Erythroblast (primary cell): ENCODE results near the gene SMIM28.

ENCODE experiments used
- DNase-seq, 2 experiments: peaks; one replicate each; lab custom pipeline; 2025; lab: John Stamatoyannopoulos, UW
- GATA1 ChIP-seq: IDR thresholded peaks from 2 replicates; pipeline ENCODE4 v1.6.1; 2011; ENCODE audit warnings: low read depth, mild to moderate bottlenecking, control low read depth, low read length, moderate library complexity
- POLR2A ChIP-seq: IDR thresholded peaks from 2 replicates; pipeline ENCODE4 v1.6.1; 2011; ENCODE audit warnings: mild to moderate bottlenecking, low read length

Gene SMIM28

DNA sequence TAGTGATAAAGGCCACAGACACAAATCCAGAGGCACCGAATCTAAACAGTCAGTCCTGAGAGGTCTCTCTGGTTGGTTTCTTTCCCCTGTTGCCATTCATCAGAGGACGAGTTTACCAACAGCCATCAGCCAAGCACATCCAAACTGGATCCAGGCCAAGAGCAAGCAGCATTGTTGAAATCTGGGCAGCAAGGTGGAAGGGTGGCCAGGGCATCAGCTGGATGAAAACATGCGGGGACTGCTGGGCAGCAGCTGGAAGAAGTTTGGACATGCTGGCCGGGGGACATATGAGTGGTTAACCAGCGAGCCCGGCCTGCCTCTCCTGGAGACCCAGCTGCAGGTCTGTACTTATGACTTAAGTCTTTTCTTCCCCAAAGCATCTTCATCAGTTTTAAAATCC is at the start of gene SMIM28:
Gene SMIM28 (plus strand): TSS at position 62 of the 400 bp plus-strand sequence. CDS start 168 bp downstream, at position 230.
- no peak for TF ChIP-seq GATA1
- TF ChIP-seq POLR2A, result no peak
- no peak for DNase-seq

DNA sequence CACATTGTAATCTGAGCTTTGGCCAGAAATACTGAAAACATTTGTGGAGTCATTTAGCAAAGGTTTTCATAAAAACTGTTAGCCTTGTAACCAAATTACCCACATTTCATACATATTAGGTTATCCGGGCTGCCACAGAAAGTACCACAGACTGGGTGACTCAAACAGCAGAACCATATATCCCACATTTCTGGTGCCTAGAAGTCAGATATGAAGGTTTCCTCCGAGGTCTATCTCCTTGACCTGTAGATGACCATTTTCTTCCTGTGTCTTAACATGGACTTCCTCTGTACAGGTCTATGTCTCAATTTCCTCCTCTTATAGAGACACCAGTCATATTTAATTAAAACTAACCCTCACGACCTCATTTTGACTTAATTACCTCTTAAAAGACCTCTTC is 49.5 kb upstream of the SMIM28 start:
- no peak for TF ChIP-seq POLR2A
- no peak for TF ChIP-seq GATA1
- no peak for DNase-seq

DNA sequence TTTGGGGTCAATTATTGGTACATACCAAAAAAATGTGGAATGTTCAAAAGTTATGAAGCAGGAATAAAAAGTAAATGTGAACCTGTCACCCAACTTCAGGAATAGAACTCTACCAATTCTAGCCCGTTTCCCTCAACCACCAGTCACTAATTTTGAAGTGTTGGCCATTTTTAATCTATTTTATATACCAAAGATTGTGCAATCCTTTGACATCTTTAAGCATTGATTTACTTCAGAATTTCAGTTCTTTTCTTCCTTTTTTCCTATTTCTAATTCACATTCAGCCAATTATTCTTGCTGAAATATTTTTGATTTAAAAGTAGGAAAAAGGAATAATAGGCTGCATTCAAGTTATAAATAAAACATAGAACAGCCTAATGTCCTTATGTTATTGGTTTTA is 46.9 kb upstream of the SMIM28 start:
- TF ChIP-seq POLR2A (no peak), GATA1 (no peak)
- DNase-seq, result no peak

DNA sequence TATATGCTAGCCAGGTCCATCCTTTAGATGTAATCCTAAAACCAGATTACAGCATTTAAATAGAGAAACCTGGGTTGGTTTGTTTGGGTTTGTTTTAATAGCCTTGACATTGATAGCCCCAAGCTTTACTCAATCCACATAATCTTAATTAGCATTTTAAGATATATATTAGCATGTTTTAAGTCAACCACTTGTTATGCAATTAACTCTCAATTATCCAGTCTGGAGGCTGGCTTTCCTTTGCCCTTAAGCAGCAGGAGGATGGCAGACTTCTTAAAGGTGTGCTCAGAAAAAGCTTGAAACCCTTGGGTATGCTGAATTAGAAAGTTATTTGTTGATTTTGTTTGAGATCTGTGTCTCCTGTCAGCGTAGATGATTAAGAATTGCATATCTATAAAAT is 46.3 kb upstream of the SMIM28 start:
- no peak for DNase-seq
- no peak for TF ChIP-seq GATA1
- no peak for TF ChIP-seq POLR2A

DNA sequence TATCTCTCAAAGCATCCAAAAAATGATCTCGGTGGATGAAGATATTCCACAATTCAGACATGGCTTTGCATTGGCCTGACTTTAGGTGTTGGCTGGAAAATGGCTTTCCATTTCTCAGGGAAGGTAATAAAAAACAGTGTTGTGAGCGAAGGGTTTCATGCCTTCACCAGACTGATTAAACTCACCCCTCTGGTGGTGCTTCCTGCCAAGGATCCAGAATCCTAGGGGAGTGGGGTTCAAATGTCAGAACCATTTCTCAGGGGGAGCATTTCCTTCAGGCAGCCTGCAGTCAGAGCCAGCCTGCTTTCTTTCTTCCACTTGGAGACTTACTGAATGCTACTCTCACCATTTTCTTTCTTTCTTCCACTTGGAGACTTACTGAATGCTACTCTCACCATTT is 45.7 kb upstream of the SMIM28 start:
- TF ChIP-seq GATA1 (no peak), POLR2A (no peak)
- DNase-seq, result no peak

DNA sequence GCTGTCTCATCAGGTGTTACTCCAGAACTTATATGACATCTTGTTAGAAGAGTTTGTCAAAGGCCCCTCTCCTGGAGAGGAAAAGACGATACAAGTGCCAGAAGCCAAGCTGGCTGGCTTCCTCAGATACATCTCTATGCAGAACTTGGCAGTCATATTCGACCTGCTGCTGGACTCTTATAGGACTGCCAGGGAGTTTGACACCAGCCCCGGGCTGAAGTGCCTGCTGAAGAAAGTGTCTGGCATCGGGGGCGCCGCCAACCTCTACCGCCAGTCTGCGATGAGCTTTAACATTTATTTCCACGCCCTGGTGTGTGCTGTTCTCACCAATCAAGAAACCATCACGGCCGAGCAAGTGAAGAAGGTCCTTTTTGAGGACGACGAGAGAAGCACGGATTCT is 43.7 kb upstream of the SMIM28 start:
- TF ChIP-seq POLR2A (no peak), GATA1 (no peak)
- DNase-seq, result no peak

DNA sequence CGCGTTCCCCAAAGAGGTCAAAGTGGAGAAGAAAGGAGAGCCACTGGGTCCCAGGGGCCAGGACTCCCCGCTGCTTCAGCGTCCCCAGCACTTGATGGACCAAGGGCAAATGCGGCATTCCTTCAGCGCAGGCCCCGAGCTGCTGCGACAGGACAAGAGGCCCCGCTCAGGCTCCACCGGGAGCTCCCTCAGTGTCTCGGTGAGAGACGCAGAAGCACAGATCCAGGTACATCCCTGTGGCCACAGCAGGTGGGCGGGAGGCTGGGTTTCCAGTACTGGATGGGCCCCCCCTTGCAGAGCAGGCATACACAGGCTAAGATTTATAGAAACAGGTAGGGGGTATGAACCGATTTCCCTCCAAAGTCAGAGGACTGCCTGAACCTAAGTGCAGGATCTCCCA is 42.7 kb upstream of the SMIM28 start:
- TF ChIP-seq GATA1 (no peak), POLR2A (no peak)
- no peak for DNase-seq

DNA sequence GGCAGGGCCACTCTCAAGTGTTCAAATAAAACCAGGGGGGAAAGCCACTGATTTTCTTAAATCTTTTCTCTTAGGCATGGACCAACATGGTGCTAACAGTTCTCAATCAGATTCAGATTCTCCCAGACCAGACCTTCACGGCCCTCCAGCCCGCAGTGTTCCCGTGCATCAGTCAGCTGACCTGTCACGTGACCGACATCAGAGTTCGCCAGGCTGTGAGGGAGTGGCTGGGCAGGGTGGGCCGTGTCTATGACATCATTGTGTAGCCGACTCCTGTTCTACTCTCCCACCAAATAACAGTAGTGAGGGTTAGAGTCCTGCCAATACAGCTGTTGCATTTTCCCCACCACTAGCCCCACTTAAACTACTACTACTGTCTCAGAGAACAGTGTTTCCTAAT is 41.5 kb upstream of the SMIM28 start:
- DNase-seq, result no peak
- TF ChIP-seq GATA1 (no peak), POLR2A (no peak)

DNA sequence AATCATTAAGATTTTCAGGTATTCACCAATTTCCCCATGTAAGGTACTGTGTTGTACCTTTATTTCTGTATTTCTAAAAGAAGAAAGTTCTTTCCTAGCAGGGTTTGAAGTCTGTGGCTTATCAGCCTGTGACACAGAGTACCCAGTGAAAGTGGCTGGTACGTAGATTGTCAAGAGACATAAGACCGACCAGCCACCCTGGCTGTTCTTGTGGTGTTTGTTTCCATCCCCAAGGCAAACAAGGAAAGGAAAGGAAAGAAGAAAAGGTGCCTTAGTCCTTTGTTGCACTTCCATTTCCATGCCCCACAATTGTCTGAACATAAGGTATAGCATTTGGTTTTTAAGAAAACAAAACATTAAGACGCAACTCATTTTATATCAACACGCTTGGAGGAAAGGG is 40.6 kb upstream of the SMIM28 start:
- no peak for DNase-seq
- no peak for TF ChIP-seq POLR2A
- no peak for TF ChIP-seq GATA1

DNA sequence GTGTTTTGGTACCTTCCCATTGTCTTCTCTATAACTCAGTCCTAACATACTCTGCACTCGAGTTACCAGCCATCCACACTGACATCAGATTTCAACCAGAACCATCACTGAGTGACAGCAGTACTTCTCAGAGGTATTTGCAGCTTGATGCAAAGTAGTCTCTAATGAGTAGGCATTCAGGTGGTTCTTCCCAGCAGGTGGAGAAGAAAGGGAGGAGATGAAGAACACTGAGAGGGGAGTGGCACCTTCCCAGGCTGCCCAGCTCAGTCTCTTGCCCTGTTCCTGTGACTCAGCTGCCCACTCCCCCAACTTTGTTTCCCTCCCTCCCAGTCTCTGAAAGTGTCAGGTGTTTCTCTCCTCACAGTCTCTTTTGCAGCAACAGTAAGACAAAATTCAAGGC is 38.7 kb upstream of the SMIM28 start:
- no peak for TF ChIP-seq POLR2A
- no peak for TF ChIP-seq GATA1
- DNase-seq, result no peak

DNA sequence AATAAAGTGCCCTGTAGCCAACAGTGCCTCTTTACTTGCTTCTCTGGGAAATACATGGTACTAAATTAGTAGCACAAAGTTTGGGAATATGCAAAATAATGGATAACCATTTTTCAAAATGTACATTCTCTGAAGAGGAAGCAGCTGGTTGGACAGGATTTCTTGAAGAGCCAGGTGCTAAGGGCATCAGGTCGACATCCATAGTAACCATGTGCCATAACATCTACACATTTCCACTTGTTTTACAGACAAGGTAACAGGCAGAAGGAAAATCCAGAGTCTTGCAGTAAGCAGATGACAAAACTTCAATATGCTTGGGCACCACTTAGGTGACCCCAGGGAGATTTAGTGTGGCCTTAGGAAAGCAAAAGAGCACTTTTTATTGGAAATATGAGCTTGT is 36.5 kb upstream of the SMIM28 start:
- no peak for DNase-seq
- TF ChIP-seq POLR2A (no peak), GATA1 (no peak)

DNA sequence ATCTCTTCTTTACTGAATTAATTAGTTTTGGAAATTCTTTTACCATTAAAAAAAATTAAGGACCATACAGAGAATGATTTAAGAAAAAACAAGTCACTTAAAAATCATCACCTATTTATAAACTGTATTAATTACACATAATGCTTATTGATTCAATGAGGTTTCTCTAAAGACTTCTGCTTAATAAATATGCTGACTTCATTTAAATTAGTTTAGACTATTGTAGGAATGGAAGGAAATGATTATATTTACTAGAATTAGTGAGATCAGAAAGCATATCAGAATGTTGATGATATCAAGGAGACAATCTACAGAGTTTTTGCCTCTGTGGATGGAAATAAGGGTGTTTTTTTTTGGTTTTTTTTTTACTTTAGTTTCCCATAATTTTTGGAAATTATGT is 34.6 kb upstream of the SMIM28 start:
- TF ChIP-seq GATA1 (no peak), POLR2A (no peak)

DNA sequence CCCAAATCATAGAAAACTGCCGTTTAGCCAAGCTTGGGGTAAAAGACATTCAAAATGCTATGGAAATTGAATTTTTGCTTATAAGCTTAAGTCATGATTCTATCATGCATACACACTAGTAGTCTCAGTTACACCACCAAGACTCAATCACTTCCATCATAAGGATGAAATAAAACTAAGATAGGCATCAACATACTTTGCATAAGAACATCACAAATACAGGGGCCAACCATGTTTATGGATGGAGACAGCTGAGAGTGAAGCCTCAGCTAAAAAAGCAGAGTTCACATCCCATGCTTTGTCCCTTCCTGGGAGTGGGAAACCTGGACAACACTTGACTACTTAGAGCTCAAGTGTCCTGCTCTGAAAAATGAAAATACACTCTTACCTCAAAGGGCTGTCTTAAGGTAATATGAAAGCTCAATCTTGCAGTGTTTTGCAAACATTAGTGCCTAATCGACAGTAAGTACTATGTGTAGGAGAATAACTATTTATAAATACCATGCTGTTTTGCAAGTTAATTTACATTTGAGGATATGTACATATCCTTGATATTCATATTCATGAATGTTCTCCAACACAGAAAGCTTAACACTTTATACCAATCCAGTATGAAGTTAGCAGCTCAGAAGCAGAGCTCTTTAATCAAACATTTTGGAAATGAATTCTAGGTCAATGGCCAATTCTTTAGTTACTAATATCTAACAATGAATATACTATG is 32.0 kb upstream of the SMIM28 start:
- TF ChIP-seq GATA1, result no peak
- TF ChIP-seq POLR2A, result no peak

More for the DNA sequence above, 34.6 kb upstream of the SMIM28 start:
- no peak for DNase-seq

DNA sequence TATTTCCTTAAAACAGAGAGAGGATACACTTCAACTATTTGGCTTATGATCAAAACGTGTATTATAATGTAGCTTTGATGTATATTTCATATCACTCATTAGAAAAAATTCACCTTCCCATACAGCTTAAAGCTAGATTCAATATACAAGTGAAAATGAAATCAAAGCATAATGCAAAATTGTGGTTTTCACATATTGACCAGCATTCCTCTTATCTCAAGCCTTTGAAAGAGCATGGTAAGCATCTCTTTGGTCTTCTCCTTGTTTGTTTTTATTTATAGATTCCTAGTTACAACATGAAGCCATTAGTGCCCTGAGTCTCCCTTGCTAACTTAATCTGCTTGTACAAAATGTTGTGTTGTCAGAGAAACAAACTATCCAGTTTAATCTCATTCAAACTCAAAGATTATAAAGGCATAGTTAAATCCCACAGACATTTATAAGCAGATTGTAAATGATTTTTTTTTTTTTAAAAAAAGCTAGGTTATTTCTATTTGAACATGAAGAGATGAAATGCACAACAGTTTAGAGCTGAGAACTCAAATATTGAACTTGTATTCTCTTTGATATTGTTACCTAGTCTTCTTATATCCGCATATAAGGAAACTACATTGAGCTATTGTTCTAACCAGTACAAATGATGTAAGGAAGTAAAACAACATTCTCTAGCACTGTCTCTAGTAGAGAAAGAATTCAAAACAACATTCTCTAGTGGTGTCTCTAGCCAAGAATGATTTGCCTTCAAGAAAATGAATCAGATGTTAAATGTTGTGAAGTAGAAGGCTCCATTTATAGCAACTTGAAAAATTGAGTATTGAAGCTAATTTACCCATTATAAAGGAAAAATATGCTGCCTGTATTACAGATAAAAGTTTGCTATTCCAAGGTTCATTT is 31.2 kb upstream of the SMIM28 start:
- no peak for TF ChIP-seq GATA1
- TF ChIP-seq POLR2A, result no peak
- DNase-seq, result no peak

More for the DNA sequence above, 32.0 kb upstream of the SMIM28 start:
- no peak for DNase-seq
